Peyer's patch (tissue), 4 donors: ENCODE results near the gene SLC7A14. TPM values are rescaled to one million over a fixed set of nuclear protein-coding genes. Genes with fewer than 3 reads are reported as not detected.

Experiments used
- DNase-seq, 3 donors: peaks; one replicate each; pipeline ENCODE4 v3.0.0-alpha.2; 2017 to 2019
- H3K27ac ChIP-seq, 4 donors: fragments of 200-600 bp; sonication (generic); one replicate each; pipeline ENCODE4 v1.5.1; 2016 to 2019
- H3K27me3 ChIP-seq, 2 donors: fragments of 200-600 bp; sonication (generic); one replicate each; pipeline ENCODE4 v1.5.1; 2019
- H3K36me3 ChIP-seq, 3 donors: fragments of 200-600 bp; sonication (generic); one replicate each; pipeline ENCODE4 v1.5.1; 2016 to 2019
- H3K4me1 ChIP-seq, 4 donors: fragments of 200-600 bp; sonication (generic); one replicate each; pipeline ENCODE4 v1.5.1; 2016 to 2019
- H3K4me3 ChIP-seq, 4 donors: fragments of 200-600 bp; sonication (generic); 1 replicate in 3 of 4; 2 replicates in 1 of 4; pipeline ENCODE4 v1.5.1; 2016 to 2019; ENCODE audit warnings: mild to moderate bottlenecking in 1 of 4
- H3K9me3 ChIP-seq, 4 donors: fragments of 200-600 bp; sonication (generic); one replicate each; pipeline ENCODE4 v1.5.1; 2016 to 2019; ENCODE audit warnings: mild to moderate bottlenecking in 1 of 4
- POLR2A ChIP-seq, 2 donors: fragments of 450-650 bp; IDR thresholded peaks; one replicate each; pipeline ENCODE4 v1.5.1; 2017; ENCODE audit warnings: antibody characterized with exemption in 2 of 2, mild to moderate bottlenecking in 2 of 2, moderate library complexity in 2 of 2
- total RNA-seq, 4 donors: library from RNA; depleted of rRNA; stranded (reverse); fragments of >200 nt; gene quantifications; one replicate each; pipeline ENCODE4 v1.1.0, GENCODE V29; 2016
- TF ChIP-seq, protein P1 (sequence below), 6 experiments: fragments of 450-650 bp in 4 of 6; fragments of 200-600 bp in 2 of 6; sonication (generic) in 1 of 6; IDR thresholded peaks; one replicate each; pipeline ENCODE4 v1.5.1; 2017 to 2019; ENCODE audit warnings: antibody characterized with exemption in 6 of 6, mild to moderate bottlenecking in 3 of 6, moderate library complexity in 1 of 6

Gene SLC7A14
- total RNA-seq, 4 donors from 2014 or later: 0.18 to 0.40 (median 0.38) TPM; not detected in 1

DNA sequence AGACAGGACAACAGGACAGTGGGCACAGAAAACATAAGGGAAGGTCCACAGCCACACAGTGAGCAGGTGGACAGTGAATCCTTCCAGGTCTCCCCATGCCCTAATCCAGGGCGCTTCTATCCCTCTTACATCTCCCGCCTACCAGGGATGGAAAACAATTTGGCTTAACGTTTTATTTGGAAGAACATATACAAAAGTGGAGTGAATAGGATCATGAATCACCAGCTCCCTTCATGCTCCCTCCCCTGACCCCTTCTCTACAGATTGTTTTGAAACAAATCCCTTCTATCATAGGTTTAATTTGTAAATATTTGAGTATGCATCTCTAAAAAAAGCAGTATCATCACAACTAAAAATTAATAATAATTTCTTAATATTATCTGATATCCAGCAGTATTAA, 114.7 kb downstream of the SLC7A14 start:
- no peak overlapping the region for H3K27ac ChIP-seq

DNA sequence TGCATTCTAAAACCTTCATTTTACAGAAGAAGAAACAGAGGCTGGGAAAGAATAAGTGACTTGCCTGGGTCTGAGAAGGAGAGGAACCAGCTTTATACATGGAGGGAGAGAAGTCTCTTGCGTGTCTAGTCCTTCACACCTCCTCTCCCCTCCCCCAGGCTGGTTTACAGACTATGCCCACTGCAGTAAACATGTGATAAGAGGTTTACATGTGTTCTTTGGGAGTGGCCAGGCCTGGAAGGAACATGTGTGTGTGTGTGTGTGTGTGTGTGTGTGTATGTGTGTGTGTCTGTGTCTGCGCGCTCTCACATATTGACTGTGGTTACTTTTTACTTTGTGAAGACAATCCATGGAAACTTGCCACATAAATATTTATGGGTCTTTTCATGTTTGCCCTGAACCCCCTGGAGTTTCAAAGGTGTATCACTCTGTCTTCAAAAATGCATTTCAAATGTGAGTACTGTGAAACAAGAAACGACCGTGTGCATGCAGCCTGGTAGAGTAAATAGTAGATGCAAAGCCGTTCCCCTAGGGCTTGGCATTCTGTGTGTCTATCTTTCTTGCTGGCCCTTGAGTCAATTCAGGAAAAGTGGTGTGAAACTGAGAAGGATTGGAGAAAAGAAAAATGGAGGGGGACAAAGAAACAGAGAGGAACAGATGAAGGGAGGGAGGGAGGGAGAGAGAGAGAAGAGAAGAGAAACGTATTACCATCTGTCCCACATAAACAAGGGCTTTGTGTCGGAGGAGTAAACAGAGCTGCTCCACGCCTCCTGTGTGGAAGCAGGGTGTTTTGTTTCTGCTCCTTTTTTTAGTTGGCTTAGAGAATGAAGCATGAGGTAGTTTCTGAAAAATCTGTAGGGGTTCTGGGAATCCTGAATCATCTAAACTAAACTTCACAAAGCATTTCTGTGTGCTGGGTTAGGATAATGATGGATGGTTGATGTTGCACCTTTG, 115.5 kb downstream of the SLC7A14 start:
- Histone ChIP-seq H3K9me3 (no peaks in the 10 kb centered on the region), H3K27me3 (no peaks in the 10 kb centered on the region), H3K27ac (no peak overlapping the region), H3K4me3 (no peak overlapping the region), H3K4me1 (peaks cover 0 to 14% (median 2%) of the 10 kb centered on the region in 4 donors), H3K36me3 (no peaks in the 10 kb centered on the region)
- DNase-seq: no peak
- TF ChIP-seq, protein P1, sequence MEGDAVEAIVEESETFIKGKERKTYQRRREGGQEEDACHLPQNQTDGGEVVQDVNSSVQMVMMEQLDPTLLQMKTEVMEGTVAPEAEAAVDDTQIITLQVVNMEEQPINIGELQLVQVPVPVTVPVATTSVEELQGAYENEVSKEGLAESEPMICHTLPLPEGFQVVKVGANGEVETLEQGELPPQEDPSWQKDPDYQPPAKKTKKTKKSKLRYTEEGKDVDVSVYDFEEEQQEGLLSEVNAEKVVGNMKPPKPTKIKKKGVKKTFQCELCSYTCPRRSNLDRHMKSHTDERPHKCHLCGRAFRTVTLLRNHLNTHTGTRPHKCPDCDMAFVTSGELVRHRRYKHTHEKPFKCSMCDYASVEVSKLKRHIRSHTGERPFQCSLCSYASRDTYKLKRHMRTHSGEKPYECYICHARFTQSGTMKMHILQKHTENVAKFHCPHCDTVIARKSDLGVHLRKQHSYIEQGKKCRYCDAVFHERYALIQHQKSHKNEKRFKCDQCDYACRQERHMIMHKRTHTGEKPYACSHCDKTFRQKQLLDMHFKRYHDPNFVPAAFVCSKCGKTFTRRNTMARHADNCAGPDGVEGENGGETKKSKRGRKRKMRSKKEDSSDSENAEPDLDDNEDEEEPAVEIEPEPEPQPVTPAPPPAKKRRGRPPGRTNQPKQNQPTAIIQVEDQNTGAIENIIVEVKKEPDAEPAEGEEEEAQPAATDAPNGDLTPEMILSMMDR (IDR thresholded peaks at IDR 0.05): no peak
- no peak for TF ChIP-seq POLR2A (IDR thresholded peaks at IDR 0.05)

More for the DNA sequence above, 114.7 kb downstream of the SLC7A14 start:
- Histone ChIP-seq H3K36me3 (no peaks in the 10 kb centered on the region), H3K4me1 (peaks cover 0 to 14% (median 2%) of the 10 kb centered on the region in 4 donors), H3K27me3 (no peaks in the 10 kb centered on the region), H3K9me3 (no peaks in the 10 kb centered on the region), H3K4me3 (no peak overlapping the region)
- TF ChIP-seq, protein P1 (IDR thresholded peaks at IDR 0.05): no peak
- no peak for TF ChIP-seq POLR2A (IDR thresholded peaks at IDR 0.05)
- DNase-seq: no peak

DNA sequence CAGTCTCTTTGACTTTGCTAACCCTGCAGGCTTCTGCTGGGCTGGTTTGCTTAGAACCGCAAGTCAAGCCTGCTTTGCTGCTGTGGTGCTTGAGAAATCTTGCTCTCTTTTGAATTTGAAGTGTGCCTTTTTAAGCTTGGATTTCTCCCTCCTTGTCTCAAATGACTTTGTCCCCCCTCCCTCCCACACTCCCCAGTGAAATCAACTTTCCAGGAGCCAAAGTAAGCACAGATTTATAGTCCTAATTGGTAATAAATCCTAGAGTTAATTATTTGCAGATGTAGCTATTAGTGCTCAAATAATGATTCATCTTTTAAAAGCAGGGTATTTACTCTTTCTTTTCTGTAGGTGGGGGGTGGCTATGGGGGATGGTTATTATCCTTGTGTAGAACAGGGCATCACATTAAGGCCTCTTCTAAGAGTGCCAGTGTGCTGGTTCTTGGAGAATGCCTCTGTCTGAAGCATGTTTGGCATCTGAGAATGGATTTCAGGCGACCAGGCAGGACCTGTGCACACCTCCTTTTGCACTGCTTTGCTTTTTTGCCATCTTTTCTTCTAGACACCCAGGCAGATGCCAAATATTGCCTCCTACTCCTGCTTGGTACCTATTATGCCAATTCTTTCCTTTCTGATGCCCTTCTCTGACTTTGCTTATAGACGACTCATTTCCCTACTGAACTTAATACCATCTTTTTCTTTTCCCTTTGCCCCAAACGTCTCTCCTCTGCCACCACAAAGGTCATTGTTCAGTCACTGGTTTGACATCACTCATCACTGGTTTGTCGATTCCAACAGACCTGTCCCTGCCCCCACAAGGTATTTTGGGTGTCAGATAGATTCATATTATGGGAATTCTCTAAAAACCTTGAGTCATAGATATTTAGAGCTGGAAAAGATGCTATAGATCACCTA, 116.5 kb downstream of the SLC7A14 start:
- no peaks in the 10 kb centered on the region for H3K27me3 ChIP-seq
- no peak for TF ChIP-seq POLR2A (IDR thresholded peaks at IDR 0.05)
- TF ChIP-seq, protein P1 (IDR thresholded peaks at IDR 0.05): no peak
- no peaks in the 10 kb centered on the region for H3K9me3 ChIP-seq
- H3K27ac ChIP-seq: no peak overlapping the region
- peaks cover 0 to 14% (median 2%) of the 10 kb centered on the region in 4 donors for H3K4me1 ChIP-seq
- no peaks in the 10 kb centered on the region for H3K36me3 ChIP-seq
- DNase-seq: no peak
- H3K4me3 ChIP-seq: no peak overlapping the region

DNA sequence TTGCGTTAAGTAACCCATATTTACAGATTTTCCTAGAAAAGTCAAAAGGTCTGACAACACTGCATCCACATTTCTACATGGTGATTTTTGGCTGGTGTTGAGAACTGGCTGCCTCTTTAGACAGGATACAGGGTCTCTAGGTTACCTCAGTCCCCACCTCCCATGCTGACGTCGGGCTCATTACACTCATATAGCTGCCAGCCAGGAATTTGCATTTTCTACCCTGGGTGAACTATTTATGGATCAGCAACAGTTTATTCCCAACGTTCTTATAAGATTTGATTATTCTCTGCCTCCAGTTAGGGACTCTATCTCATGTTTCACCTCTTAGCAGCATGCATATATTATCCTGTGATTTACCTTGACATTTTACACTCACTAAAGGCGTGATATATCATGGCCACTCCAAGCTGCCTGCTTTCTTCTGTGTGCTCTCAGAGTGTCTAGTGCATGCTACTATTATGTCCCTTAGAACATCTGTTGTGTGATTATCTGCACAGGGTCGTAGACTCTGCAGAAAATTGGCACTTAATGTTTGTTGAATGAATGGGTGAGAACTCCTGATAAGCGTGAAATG, 118.2 kb downstream of the SLC7A14 start:
- TF ChIP-seq POLR2A (IDR thresholded peaks at IDR 0.05): no peak
- TF ChIP-seq, protein P1 (IDR thresholded peaks at IDR 0.05): no peak
- Histone ChIP-seq H3K27me3 (no peaks in the 10 kb centered on the region), H3K27ac (no peak overlapping the region), H3K4me1 (peaks cover 0 to 14% (median 2%) of the 10 kb centered on the region in 4 donors), H3K4me3 (no peak overlapping the region), H3K36me3 (no peaks in the 10 kb centered on the region), H3K9me3 (no peaks in the 10 kb centered on the region)
- no peak for DNase-seq

DNA sequence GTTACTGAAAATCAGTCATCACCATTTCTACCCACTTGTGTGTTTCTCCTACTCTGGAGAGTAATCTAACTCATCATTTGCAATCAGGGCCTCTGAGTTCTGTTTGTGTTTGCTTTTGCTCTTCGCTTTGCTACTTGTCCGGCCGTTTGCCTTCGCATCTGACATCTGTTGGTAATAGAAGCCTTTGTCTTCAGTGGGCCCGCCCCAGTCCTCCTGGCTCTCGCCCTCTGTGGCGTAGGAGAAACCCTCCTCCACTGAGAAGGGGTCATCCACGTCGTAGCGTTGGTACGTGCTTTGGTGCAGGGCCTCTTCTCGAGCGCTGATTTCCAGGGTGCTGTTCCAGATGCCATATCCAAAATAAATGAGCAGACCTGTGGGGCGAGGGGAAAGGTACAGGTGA, 118.9 kb downstream of the SLC7A14 start:
- no peak for TF ChIP-seq POLR2A (IDR thresholded peaks at IDR 0.05)
- TF ChIP-seq, protein P1 (IDR thresholded peaks at IDR 0.05): no peak
- Histone ChIP-seq H3K27me3 (no peaks in the 10 kb centered on the region), H3K4me1 (peaks cover 0 to 14% (median 2%) of the 10 kb centered on the region in 4 donors), H3K36me3 (no peaks in the 10 kb centered on the region), H3K27ac (no peak overlapping the region), H3K4me3 (no peak overlapping the region), H3K9me3 (no peaks in the 10 kb centered on the region)
- no peak for DNase-seq
